K562 (cell line): ENCODE measurements around the gene RBM5.

ENCODE experiments used
- CAMTA2 ChIP-seq: fragments of 250-450 bp; sonication (Bioruptor Pico); conservative IDR thresholded peaks from 2 replicates; pipeline ENCODE4 v1.5.1; 2022
- CEBPB ChIP-seq: fragments of 450-650 bp; IDR thresholded peaks from 2 replicates; pipeline ENCODE4 v1.6.1; 2016; ENCODE audit warnings: missing genetic modification characterization, missing compliant biosample characterization
- CHD2 ChIP-seq: IDR thresholded peaks from 2 replicates; pipeline ENCODE4 v1.6.1; 2011; ENCODE audit warnings: low read depth, low read length
- CTCF ChIP-seq, 3 experiments: IDR thresholded peaks in 2 of 3; conservative IDR thresholded peaks in 1 of 3; 2 replicates each; pipeline ENCODE4 v1.5.1; 2011 to 2012; ENCODE audit warnings: low read length in 3 of 3, mild to moderate bottlenecking in 3 of 3, control low read depth in 2 of 3, improper control_type of control experiment in 1 of 3, inconsistent platforms in 1 of 3, low read depth in 1 of 3, mixed read lengths in 1 of 3, moderate library complexity in 1 of 3; ENCODE audit not compliant: insufficient read depth in 2 of 3
- GABPA ChIP-seq: fragments of 200-800 bp; sonication (Bioruptor generic); conservative IDR thresholded peaks from 2 replicates; pipeline ENCODE4 v1.6.1; 2016; ENCODE audit warnings: low read depth, missing genetic modification characterization, missing compliant biosample characterization
- POLR2A ChIP-seq: fragments of 450-650 bp; conservative IDR thresholded peaks from 2 replicates; pipeline ENCODE4 v1.6.1; 2016
- RCOR1 ChIP-seq, 2 experiments: IDR thresholded peaks; 2 replicates each; pipeline ENCODE4 v1.6.1; 2012; ENCODE audit warnings: low read depth in 2 of 2, low read length in 2 of 2, borderline replicate concordance in 1 of 2, improper control_type of control experiment in 1 of 2
- ZFP36 ChIP-seq: fragments of 150-350 bp; IDR thresholded peaks from 2 replicates; pipeline ENCODE4 v1.6.1; 2018; ENCODE audit warnings: low read length, low read depth; ENCODE audit not compliant: partially characterized antibody

DNA sequence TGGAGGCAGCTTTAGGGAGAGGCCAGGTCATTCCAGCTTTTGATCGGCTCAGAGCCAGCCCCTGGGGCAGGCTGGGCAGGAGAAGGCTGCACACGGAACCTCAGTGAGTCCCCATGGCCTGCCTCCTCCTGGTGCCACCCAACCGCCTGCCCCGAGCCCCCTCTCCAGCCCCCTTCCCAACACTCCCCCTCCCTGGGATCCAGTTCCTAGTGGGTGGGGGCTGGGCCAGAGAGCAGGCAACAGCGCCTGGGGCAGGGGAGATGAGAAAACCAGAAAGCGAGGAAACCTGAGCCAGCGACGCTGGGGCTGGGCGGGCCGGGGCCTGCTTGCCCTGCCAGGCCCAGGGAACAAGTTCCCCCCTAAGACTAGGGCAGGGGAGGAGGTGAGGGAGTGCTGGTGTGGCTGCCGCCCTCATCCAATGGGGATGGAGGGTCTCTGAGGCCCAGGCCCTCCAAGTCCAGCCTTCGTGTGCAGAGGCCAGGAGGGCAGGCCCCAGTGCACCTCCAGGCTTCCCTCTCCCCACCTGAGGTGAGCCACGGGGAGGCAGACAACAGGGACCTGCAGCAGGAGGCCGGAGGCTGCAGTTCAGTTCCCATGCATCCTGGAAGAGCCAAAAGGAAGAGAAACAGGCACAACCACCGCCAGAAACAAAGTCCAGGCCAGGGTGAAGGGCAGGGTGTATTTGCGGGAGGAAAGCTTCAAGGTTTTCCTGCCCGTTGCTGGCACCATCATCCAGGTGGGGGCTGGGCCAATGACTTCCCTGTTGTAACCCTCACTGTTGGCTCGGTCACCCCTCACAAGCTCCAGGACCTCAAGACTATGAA is 62.4 kb downstream of the RBM5 start:
- TF ChIP-seq GABPA (tag) (no peak), CTCF (IDR thresholded peaks at IDR 0.05 in 2 of 3, conservative IDR thresholded peaks at IDR 0.05 in 1 of 3; ENCODE audit: insufficient read depth in 2 of 3, low read depth in 1 of 3, low read length in 3 of 3) (no peak), CAMTA2 (no peak), ZFP36 (no peak), POLR2A (no peak), RCOR1 (IDR thresholded peaks at IDR 0.05; ENCODE audit: borderline replicate concordance in 1 of 2, low read depth in 2 of 2, low read length in 2 of 2) (no peak), CHD2 (no peak), CEBPB (tag) (no peak)
